Mucosa of descending colon (tissue), 3 donors: Measurements from ENCODE around the gene HOXA6. TPM values are rescaled to one million over a fixed set of nuclear protein-coding genes. Genes with fewer than 3 reads are reported as not detected.
A peak's percentile ranks its signal among the peaks of the same experiment; 100 is the strongest.

Experiments
- ATAC-seq: fragments of 200-7000 bp; cut with Tn5 transposase; one replicate; pipeline ENCODE4 v1.9.1; 2020; ENCODE audit warnings: mild to moderate bottlenecking, moderate library complexity
- DNase-seq, 3 donors: peaks; one replicate each; pipeline ENCODE4 v3.0.0-alpha.2; 2020
- H3K36me3 ChIP-seq: fragments of 200-600 bp; one replicate; pipeline ENCODE4 v1.8.0; 2021; ENCODE audit warnings: low read depth, mild to moderate bottlenecking
- H3K4me1 ChIP-seq: fragments of 200-600 bp; one replicate; pipeline ENCODE4 v1.8.0; 2021; ENCODE audit warnings: low read depth, mild to moderate bottlenecking
- H3K4me3 ChIP-seq: fragments of 200-600 bp; one replicate; pipeline ENCODE4 v1.8.0; 2021; ENCODE audit warnings: mild to moderate bottlenecking
- H3K9me3 ChIP-seq: fragments of 200-600 bp; one replicate; pipeline ENCODE4 v1.8.0; 2021; ENCODE audit warnings: mild to moderate bottlenecking
- intact Hi-C, 2 donors: fragments of 100-400 bp; cut with DNase I in 1 of 2; cut with micrococcal nuclease in 1 of 2; formaldehyde crosslinking; loops; one replicate each; pipeline versions ENCODE4 v1.11.0 to v1.11.1; 2022; cut with DNase I, micrococcal nuclease
- total RNA-seq, 3 donors: library from RNA; stranded (reverse); fragmentation: NEBNext Ultra II Directional in 2 of 3; extraction: Animal tissue kit (Norgen Biotek cat#: 25700) in 2 of 3; gene quantifications; one replicate each; pipeline versions ENCODE4 v1.2.1 to v1.2.4, GENCODE V29; 2021 to 2023
- TF ChIP-seq, protein P1 (sequence below): fragments of 200-600 bp; IDR thresholded peaks from one replicate; pipeline ENCODE4 v1.8.0; 2022; ENCODE audit warnings: antibody characterized with exemption, mild to moderate bottlenecking
- donor health status: DM: no; HTN: no; CAD: no; lungs with moderate emphysema.
- donor health status: DM: no; HTN: no; CAD: no.
- donor health status: DM: no; HTN: yes; CAD: no.

Gene HOXA6
- total RNA-seq, 3 donors from 2014 or later = 20.2 to 39.5 (median 20.5) TPM

GRCh38 chr7:27169658-27170425, 22.3 kb upstream of the HOXA6 start:
- intact Hi-C loops = loop anchor here (5.0 to 10.0 kb wide), 2 partner anchors 1305 to 1313 kb away; no protein-coding TSS in a partner anchor
- Histone ChIP-seq H3K36me3 (no peaks in the 10 kb centered on the region), H3K4me3 (peak overlapping the region; percentile 23), H3K4me1 (peaks cover 11% of the 10 kb centered on the region), H3K9me3 (no peaks in the 10 kb centered on the region)
- TF ChIP-seq, protein P1, sequence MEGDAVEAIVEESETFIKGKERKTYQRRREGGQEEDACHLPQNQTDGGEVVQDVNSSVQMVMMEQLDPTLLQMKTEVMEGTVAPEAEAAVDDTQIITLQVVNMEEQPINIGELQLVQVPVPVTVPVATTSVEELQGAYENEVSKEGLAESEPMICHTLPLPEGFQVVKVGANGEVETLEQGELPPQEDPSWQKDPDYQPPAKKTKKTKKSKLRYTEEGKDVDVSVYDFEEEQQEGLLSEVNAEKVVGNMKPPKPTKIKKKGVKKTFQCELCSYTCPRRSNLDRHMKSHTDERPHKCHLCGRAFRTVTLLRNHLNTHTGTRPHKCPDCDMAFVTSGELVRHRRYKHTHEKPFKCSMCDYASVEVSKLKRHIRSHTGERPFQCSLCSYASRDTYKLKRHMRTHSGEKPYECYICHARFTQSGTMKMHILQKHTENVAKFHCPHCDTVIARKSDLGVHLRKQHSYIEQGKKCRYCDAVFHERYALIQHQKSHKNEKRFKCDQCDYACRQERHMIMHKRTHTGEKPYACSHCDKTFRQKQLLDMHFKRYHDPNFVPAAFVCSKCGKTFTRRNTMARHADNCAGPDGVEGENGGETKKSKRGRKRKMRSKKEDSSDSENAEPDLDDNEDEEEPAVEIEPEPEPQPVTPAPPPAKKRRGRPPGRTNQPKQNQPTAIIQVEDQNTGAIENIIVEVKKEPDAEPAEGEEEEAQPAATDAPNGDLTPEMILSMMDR = no peak
- DNase-seq (peak in 2 of 3 donors; percentile 55 to 71), ATAC-seq (peak; percentile 2)

DNA sequence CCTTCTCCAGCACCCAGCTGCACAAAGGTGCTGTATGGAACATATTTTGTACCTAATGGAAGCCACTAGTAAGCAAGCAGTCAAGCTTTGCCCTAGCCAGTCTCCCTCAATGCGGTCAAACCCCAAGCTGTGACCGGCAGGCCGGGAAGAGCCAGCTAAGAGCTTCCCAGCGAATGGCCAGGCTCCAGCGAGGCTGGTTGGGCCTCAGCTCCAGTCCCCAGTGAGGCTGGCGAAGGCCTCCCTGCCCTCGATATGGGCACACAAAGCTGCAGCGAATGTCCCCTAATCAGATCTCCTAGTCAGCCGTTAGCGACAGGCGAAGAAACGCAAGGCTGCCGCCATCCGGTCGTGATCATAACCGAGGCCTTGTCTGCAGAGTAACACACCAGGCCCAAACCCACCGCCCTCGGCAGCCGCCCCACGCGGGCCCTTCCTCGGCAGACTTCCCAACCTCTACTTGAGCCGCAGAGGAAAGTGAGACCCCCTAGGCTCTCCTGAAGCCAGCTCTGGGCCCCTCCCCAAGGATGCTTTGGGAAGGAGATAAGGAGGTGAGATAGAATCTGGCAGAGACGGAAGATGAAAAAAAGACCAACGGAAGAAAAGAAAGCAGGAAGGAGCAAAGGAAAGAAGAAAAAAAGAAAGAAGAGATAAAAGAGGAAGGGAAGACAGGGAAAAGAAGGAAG, 20.8 kb upstream of the HOXA6 start:
- peak overlapping the region; percentile 14 for H3K4me3 ChIP-seq
- no peaks in the 10 kb centered on the region for H3K36me3 ChIP-seq
- peak; percentile 26 for ATAC-seq
- peak; percentile 74 to 82 (median 81) for DNase-seq
- intact Hi-C loops = loop anchor here (5.0 to 10.0 kb wide), 2 partner anchors 1304 to 1311 kb away; no protein-coding TSS in a partner anchor
- peaks cover 11% of the 10 kb centered on the region for H3K4me1 ChIP-seq
- TF ChIP-seq, protein P1 = no peak
- no peaks in the 10 kb centered on the region for H3K9me3 ChIP-seq

- H3K9me3 ChIP-seq = no peaks in the 10 kb centered on the region
- peaks cover 13% of the 10 kb centered on the region for H3K4me1 ChIP-seq
- H3K36me3 ChIP-seq = no peaks in the 10 kb centered on the region
- TF ChIP-seq, protein P1 = no peak
- intact Hi-C loops = loop anchor here (5.0 to 10.0 kb wide), 2 partner anchors 1303 to 1311 kb away; no protein-coding TSS in a partner anchor
- peak in 1 of 3 donors; percentile 22 for DNase-seq
- no peak for ATAC-seq
- no peak overlapping the region for H3K4me3 ChIP-seq
These were observed 20.3 kb upstream of the HOXA6 start for GRCh38 chr7:27167916-27168264.

DNA sequence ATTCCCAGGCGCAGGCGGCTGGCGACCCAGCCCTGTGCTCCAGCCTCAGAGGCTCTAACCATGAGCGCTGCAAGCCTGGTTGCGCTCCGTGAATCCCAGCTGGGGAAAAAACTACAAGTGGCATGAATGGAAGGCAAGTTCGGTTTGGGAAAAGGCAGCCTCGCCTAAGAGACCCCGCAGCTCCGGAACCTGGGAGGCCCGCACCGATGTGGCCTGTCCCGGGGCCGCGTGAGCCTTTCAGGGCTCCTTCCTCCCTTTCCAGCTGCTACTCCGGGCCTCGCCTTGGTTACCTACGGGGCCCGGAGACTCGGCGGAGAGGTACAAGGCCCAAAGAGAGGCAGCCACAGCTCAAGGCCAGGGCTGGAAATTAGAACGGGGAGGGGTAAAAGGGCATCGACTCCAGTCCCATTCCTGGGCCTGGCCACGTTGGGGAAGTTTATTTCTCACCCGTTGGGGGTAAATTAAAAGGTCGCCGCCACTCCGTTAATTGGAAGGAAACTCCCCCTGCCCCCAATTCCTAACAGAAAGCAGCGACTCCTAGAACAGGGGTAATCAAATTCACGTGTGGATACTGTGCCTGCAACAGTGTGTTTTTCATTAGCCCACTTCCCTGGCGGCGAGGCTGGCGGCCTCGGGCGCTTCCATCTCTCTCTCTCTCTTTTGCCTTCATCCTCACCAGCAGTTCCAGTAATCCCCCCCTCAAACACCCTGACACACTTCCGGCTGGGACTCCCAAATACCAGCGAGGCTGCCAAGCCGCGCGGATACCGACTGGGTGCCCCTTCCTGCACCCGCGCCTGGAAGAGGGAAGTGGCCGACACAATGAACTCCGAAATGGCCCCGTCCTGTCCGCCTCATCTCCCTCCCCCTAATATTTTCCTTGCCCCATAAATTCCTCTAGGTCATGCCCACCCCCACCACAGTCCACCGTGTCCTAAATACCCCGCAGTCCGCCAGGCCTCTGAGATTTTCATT, 19.2 kb upstream of the HOXA6 start:
- H3K4me3 ChIP-seq = peak overlapping the region; percentile 5
- peaks cover 9% of the 10 kb centered on the region for H3K4me1 ChIP-seq
- peak in 2 of 3 donors; percentile 63 for DNase-seq
- intact Hi-C loops = loop anchor here (5.0 to 10.0 kb wide), 2 partner anchors 1302 to 1310 kb away; no protein-coding TSS in a partner anchor
- ATAC-seq = no peak
- TF ChIP-seq, protein P1 = no peak
- H3K9me3 ChIP-seq = no peaks in the 10 kb centered on the region
- H3K36me3 ChIP-seq = no peaks in the 10 kb centered on the region

- ATAC-seq = peak; percentile 5
These were observed 18.5 kb upstream of the HOXA6 start for GRCh38 chr7:27165996-27166530.

More at GRCh38 chr7:27165996-27166530, 18.5 kb upstream of the HOXA6 start:
- H3K4me1 ChIP-seq = peaks cover 10% of the 10 kb centered on the region
- H3K9me3 ChIP-seq = no peaks in the 10 kb centered on the region
- DNase-seq = peak in 2 of 3 donors; percentile 62 to 78
- TF ChIP-seq, protein P1 = no peak
- H3K4me3 ChIP-seq = peak overlapping the region; percentile 5
- H3K36me3 ChIP-seq = no peaks in the 10 kb centered on the region
- intact Hi-C loops = loop anchor here (5.0 to 10.0 kb wide), 2 partner anchors 1301 to 1309 kb away; no protein-coding TSS in a partner anchor
